CD14-positive monocyte (primary cell): ENCODE results near the gene PXDC1. TPM values are rescaled to one million over a fixed set of nuclear protein-coding genes. Genes with fewer than 3 reads are reported as not detected.

ENCODE experiments used
- DNase-seq, 3 donors: peaks; one replicate each; pipeline ENCODE4 v3.0.0-alpha.2; 2011 to 2022
- H2AFZ ChIP-seq: 2 replicates; pipeline ENCODE4 v1.6.0; 2012; ENCODE audit warnings: mild to moderate bottlenecking, low read depth, low read length, inconsistent platforms; ENCODE audit not compliant: insufficient read depth, poor library complexity, severe bottlenecking
- H3K27ac ChIP-seq, 2 donors: 1 replicate in 1 of 2; 2 replicates in 1 of 2; pipeline ENCODE4 v1.5.1; 2012 to 2013; ENCODE audit warnings: low read length in 2 of 2, control low read depth in 1 of 2, inconsistent platforms in 1 of 2, low read depth in 1 of 2, mild to moderate bottlenecking in 1 of 2
- H3K27me3 ChIP-seq, 2 donors: one replicate each; pipeline versions ENCODE4 v1.6.0 to v1.6.1; 2011 to 2013; ENCODE audit warnings: low read length in 2 of 2; ENCODE audit not compliant: control insufficient read depth in 2 of 2, insufficient read depth in 2 of 2
- H3K36me3 ChIP-seq, 2 donors: replicated peaks in 1 of 2; 1 replicate in 1 of 2; 2 replicates in 1 of 2; pipeline versions ENCODE4 v1.5.1 to v1.6.1; 2012 to 2013; ENCODE audit warnings: low read length in 2 of 2, control low read depth in 1 of 2, inconsistent platforms in 1 of 2, mild to moderate bottlenecking in 1 of 2; ENCODE audit not compliant: insufficient read depth in 2 of 2, control insufficient read depth in 1 of 2
- H3K4me1 ChIP-seq, 2 donors: 1 replicate in 1 of 2; 2 replicates in 1 of 2; pipeline versions ENCODE4 v1.5.1 to v1.6.1; 2012 to 2013; ENCODE audit warnings: low read length in 2 of 2, control low read depth in 1 of 2, inconsistent platforms in 1 of 2, mild to moderate bottlenecking in 1 of 2, moderate library complexity in 1 of 2; ENCODE audit not compliant: insufficient read depth in 2 of 2, control insufficient read depth in 1 of 2
- H3K4me2 ChIP-seq: replicated peaks from 2 replicates; pipeline ENCODE3; 2012; ENCODE audit warnings: low read length, moderate library complexity, mild to moderate bottlenecking; ENCODE audit not compliant: poor library complexity, severe bottlenecking; ENCODE audit errors: extremely low read depth
- H3K4me3 ChIP-seq, 3 experiments: fragments of 200-600 bp in 1 of 3; sonication (generic) in 1 of 3; replicated peaks in 1 of 3; 1 replicate in 2 of 3; 2 replicates in 1 of 3; pipeline ENCODE4 v1.5.1; 2011 to 2013; ENCODE audit warnings: low read length in 3 of 3, mild to moderate bottlenecking in 3 of 3, control low read depth in 2 of 3, low read depth in 2 of 3, inconsistent platforms in 1 of 3, moderate library complexity in 1 of 3
- H3K79me2 ChIP-seq: 2 replicates; pipeline ENCODE4 v1.6.0; 2012; ENCODE audit warnings: mild to moderate bottlenecking, control low read depth, inconsistent platforms, low read length, moderate library complexity; ENCODE audit not compliant: insufficient read depth
- H3K9ac ChIP-seq: 2 replicates; pipeline ENCODE4 v1.6.0; 2017; ENCODE audit warnings: low read length, mild to moderate bottlenecking; ENCODE audit not compliant: insufficient read depth, poor library complexity, severe bottlenecking
- H3K9me3 ChIP-seq, 2 donors: replicated peaks in 1 of 2; 1 replicate in 1 of 2; 2 replicates in 1 of 2; pipeline versions ENCODE4 v1.5.1 to v1.6.1; 2012 to 2013; ENCODE audit warnings: low read length in 2 of 2, control low read depth in 1 of 2; ENCODE audit not compliant: control insufficient read depth in 1 of 2, insufficient read depth in 1 of 2
- H4K20me1 ChIP-seq: 2 replicates; pipeline ENCODE4 v1.6.0; 2012; ENCODE audit warnings: mild to moderate bottlenecking, low read length, control low read depth, moderate library complexity; ENCODE audit not compliant: insufficient read depth
- H3K27ac Mint-ChIP-seq, 7 donors: one replicate each; pipeline ENCODE4 v1.8.0; 2020; ENCODE audit warnings: mild to moderate bottlenecking in 7 of 7, mixed read lengths in 7 of 7, moderate library complexity in 6 of 7, inconsistent platforms in 2 of 7
- H3K27me3 Mint-ChIP-seq, 3 donors: one replicate each; pipeline ENCODE4 v1.8.0; 2021 to 2022; ENCODE audit warnings: low read depth in 3 of 3, mild to moderate bottlenecking in 3 of 3, mixed read lengths in 3 of 3, moderate library complexity in 3 of 3, inconsistent platforms in 1 of 3
- H3K36me3 Mint-ChIP-seq, 2 donors: one replicate each; pipeline ENCODE4 v1.8.0; 2020; ENCODE audit warnings: mixed read lengths in 2 of 2, inconsistent platforms in 1 of 2, mild to moderate bottlenecking in 1 of 2
- H3K4me1 Mint-ChIP-seq: one replicate; pipeline ENCODE4 v1.8.0; 2020; ENCODE audit warnings: mild to moderate bottlenecking, mixed read lengths
- H3K4me3 Mint-ChIP-seq, 2 donors: one replicate each; pipeline ENCODE4 v1.8.0; 2020; ENCODE audit warnings: mild to moderate bottlenecking in 2 of 2, mixed read lengths in 2 of 2, moderate library complexity in 1 of 2
- H3K9me3 Mint-ChIP-seq, 7 donors: one replicate each; pipeline ENCODE4 v1.8.0; 2020 to 2022; ENCODE audit warnings: mixed read lengths in 7 of 7, mild to moderate bottlenecking in 6 of 7, moderate library complexity in 6 of 7, inconsistent platforms in 2 of 7
- CTCF ChIP-seq: fragments of 200-600 bp; IDR thresholded peaks from one replicate; pipeline ENCODE4 v1.8.0; 2022; ENCODE audit warnings: antibody characterized with exemption, mild to moderate bottlenecking
- WGBS: methylation state at CpG from one replicate; pipeline ENCODE4 v1.1.5; 2013; ENCODE audit warnings: missing lambda C conversion rate; ENCODE audit not compliant: insufficient coverage; 5-methylcytosine and 5-hydroxymethylcytosine counted together
- intact Hi-C, 2 donors: fragments of 100-400 bp; cut with micrococcal nuclease; formaldehyde crosslinking; loops; one replicate each; pipeline versions ENCODE4 v1.15.0 to v1.15.1; 2023
- polyA plus RNA-seq, 3 donors: library from polyadenylated mRNA; depleted of rRNA in 1 of 3; unstranded in 2 of 3; stranded (reverse) in 1 of 3; fragments of 300-500 nt in 2 of 3; fragments of >200 nt in 1 of 3; fragmentation: Illumina TruSeq in 2 of 3; gene quantifications; 1 replicate in 2 of 3; 2 replicates in 1 of 3; pipeline ENCODE4 v1.2.3, GENCODE V29; 2012 to 2021

The PXDC1 gene
- polyA plus RNA-seq, 3 donors, result 0.48 to 0.92 (median 0.55) TPM

GRCh38 chr6:3733321-3733925 lies 18.1 kb downstream of the PXDC1 start:
- peaks cover 5% of the 10 kb centered on the region for H3K4me1 Mint-ChIP-seq

More at GRCh38 chr6:3733321-3733925, 18.1 kb downstream of the PXDC1 start:
- Mint-ChIP-seq H3K27ac (no peak overlapping the region), H3K9me3 (peaks cover 0 to 6% (median 3%) of the 10 kb centered on the region in 7 donors), H3K36me3 (no peaks in the 10 kb centered on the region), H3K4me3 (no peak overlapping the region), H3K27me3 (peaks cover 1 to 6% (median 1%) of the 10 kb centered on the region in 3 donors)
- Histone ChIP-seq H3K9ac (no peak overlapping the region), H3K4me3 (no peak overlapping the region), H4K20me1 (no peaks in the 10 kb centered on the region), H3K27ac (no peak overlapping the region), H3K79me2 (no peaks in the 10 kb centered on the region), H3K9me3 (no peaks in the 10 kb centered on the region), H2AFZ (no peak overlapping the region), H3K27me3 (no peaks in the 10 kb centered on the region), H3K4me2 (no peak overlapping the region), H3K4me1 (no peaks in the 10 kb centered on the region), H3K36me3 (no peaks in the 10 kb centered on the region)
- intact Hi-C loops, result no loop called here
- no peak for TF ChIP-seq CTCF
- 92% methylated on average over 13 of the region's 17 CpGs for WGBS
- DNase-seq, result no peak
